Neural progenitor cell (in vitro differentiated cells): ENCODE results near the gene TAS2R19. TPM values are rescaled to one million over a fixed set of nuclear protein-coding genes. Genes with fewer than 3 reads are reported as not detected.
"Not testable (repeated sequence)": the region's sequence is repeated elsewhere in the genome, so short reads cannot be mapped to it uniquely, and the experiment has no call there.

ENCODE experiments used
- DNase-seq: peaks from one replicate; pipeline ENCODE4 v3.0.0-alpha.2; 2016; ENCODE audit warnings: low spot score
- H2AFZ ChIP-seq: fragments of 200-600 bp; sonication (generic); replicated peaks from 2 replicates; pipeline ENCODE4 v1.6.1; 2016; ENCODE audit warnings: antibody characterized with exemption
- H3F3A ChIP-seq: fragments of 200-600 bp; sonication (generic); 2 replicates; pipeline ENCODE4 v1.6.1; 2016; ENCODE audit warnings: antibody characterized with exemption, low read depth
- H3K27ac ChIP-seq: fragments of 200-600 bp; sonication (generic); 2 replicates; pipeline ENCODE4 v1.5.1; 2016; ENCODE audit warnings: mild to moderate bottlenecking
- H3K27me3 ChIP-seq: fragments of 200-600 bp; sonication (generic); 2 replicates; pipeline ENCODE4 v1.6.1; 2016; ENCODE audit warnings: mild to moderate bottlenecking, moderate library complexity
- H3K36me3 ChIP-seq: fragments of 200-600 bp; sonication (generic); 2 replicates; pipeline ENCODE4 v1.5.1; 2016
- H3K4me1 ChIP-seq: fragments of 200-600 bp; sonication (generic); 2 replicates; pipeline ENCODE4 v1.6.1; 2016; ENCODE audit warnings: mixed run types
- H3K4me2 ChIP-seq: fragments of 200-600 bp; sonication (generic); 2 replicates; pipeline ENCODE4 v1.6.1; 2016
- H3K4me3 ChIP-seq: fragments of 200-600 bp; sonication (generic); 2 replicates; pipeline ENCODE4 v1.5.1; 2016
- H3K79me2 ChIP-seq: fragments of 200-600 bp; sonication (generic); 2 replicates; pipeline ENCODE4 v1.6.1; 2016; ENCODE audit warnings: low read depth
- H3K9ac ChIP-seq: fragments of 200-600 bp; sonication (generic); 2 replicates; pipeline ENCODE4 v1.6.1; 2016
- H3K9me3 ChIP-seq: fragments of 200-600 bp; sonication (generic); 2 replicates; pipeline ENCODE4 v1.5.1; 2016; ENCODE audit warnings: low read depth
- H4K20me1 ChIP-seq: fragments of 200-600 bp; sonication (generic); 2 replicates; pipeline ENCODE4 v1.6.1; 2016; ENCODE audit warnings: low read depth
- H3K27ac Mint-ChIP-seq: 3 replicates; pipeline ENCODE4 v1.8.0; 2021; ENCODE audit warnings: mixed read lengths
- H3K27me3 Mint-ChIP-seq: 2 replicates; pipeline ENCODE4 v1.8.0; 2022; ENCODE audit warnings: low read depth, mild to moderate bottlenecking, inconsistent platforms, moderate library complexity, mixed read lengths; ENCODE audit not compliant: insufficient read depth
- H3K36me3 Mint-ChIP-seq: 3 replicates; pipeline ENCODE4 v1.8.0; 2021; ENCODE audit warnings: mixed read lengths
- H3K4me1 Mint-ChIP-seq: 3 replicates; pipeline ENCODE4 v1.8.0; 2021; ENCODE audit warnings: mixed read lengths
- H3K4me3 Mint-ChIP-seq: 3 replicates; pipeline ENCODE4 v1.8.0; 2021; ENCODE audit warnings: mild to moderate bottlenecking, moderate library complexity, mixed read lengths
- H3K9me3 Mint-ChIP-seq: 3 replicates; pipeline ENCODE4 v1.8.0; 2020; ENCODE audit warnings: mixed read lengths
- EZH2 ChIP-seq: fragments of 200-600 bp; sonication (generic); IDR thresholded peaks from 2 replicates; pipeline ENCODE4 v1.6.1; 2017; ENCODE audit warnings: antibody characterized with exemption, mild to moderate bottlenecking, moderate library complexity
- EZH2phosphoT487 ChIP-seq: fragments of 200-600 bp; sonication (generic); IDR thresholded peaks from 2 replicates; pipeline ENCODE4 v1.6.1; 2017; ENCODE audit warnings: antibody characterized with exemption
- total RNA-seq: library from RNA; depleted of rRNA; stranded (reverse); fragments of >200 nt; gene quantifications from 2 replicates; pipeline ENCODE4 v1.2.3, GENCODE V29; 2015; ENCODE audit warnings: low replicate concordance
- TF ChIP-seq, protein P1 (sequence below): fragments of 200-600 bp; sonication (generic); IDR thresholded peaks from 2 replicates; pipeline ENCODE4 v1.5.1; 2017; ENCODE audit warnings: antibody characterized with exemption, mild to moderate bottlenecking

Gene TAS2R19
- total RNA-seq, 1 donor from 2014 or later: 9.7 TPM

DNA sequence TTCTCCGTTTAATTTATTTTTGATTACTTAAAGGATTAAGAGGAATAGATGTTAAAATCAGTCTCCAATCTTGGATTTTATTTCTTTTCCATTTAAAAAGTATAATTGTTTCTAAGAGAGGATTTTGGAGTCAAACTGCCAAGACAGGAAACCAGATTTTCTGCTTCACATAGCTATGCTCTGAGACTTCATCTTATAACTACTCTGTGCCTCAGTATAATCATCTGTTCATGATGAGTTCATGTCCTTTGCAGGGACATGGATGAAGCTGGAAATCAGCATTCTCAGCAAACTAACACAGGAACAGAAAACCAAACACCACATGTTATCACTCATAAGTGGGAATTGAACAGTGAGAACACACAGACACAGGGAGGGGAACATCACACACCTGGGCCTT, 17.7 kb upstream of the TAS2R19 start:
- Histone ChIP-seq H3K4me1 (no peaks in the 10 kb centered on the region), H3K36me3 (peaks cover 8% of the 10 kb centered on the region), H3K4me3 (no peak overlapping the region), H3K79me2 (peaks cover 38% of the 10 kb centered on the region), H3K27ac (no peak overlapping the region), H2AFZ (no peak overlapping the region), H3K9me3 (no peaks in the 10 kb centered on the region), H3F3A (no peaks in the 10 kb centered on the region), H3K9ac (no peak overlapping the region), H4K20me1 (no peaks in the 10 kb centered on the region), H3K4me2 (no peak overlapping the region), H3K27me3 (no peaks in the 10 kb centered on the region)
- DNase-seq: no peak
- no peaks in the 10 kb centered on the region for H3K4me1 Mint-ChIP-seq
- peaks cover 33% of the 10 kb centered on the region for H3K9me3 Mint-ChIP-seq
- no peak overlapping the region for H3K4me3 Mint-ChIP-seq
- H3K36me3 Mint-ChIP-seq: peaks cover 54% of the 10 kb centered on the region
- no peak overlapping the region for H3K27ac Mint-ChIP-seq
- no peaks in the 10 kb centered on the region for H3K27me3 Mint-ChIP-seq
- TF ChIP-seq EZH2phosphoT487 (no peak), EZH2 (no peak)
- TF ChIP-seq, protein P1, sequence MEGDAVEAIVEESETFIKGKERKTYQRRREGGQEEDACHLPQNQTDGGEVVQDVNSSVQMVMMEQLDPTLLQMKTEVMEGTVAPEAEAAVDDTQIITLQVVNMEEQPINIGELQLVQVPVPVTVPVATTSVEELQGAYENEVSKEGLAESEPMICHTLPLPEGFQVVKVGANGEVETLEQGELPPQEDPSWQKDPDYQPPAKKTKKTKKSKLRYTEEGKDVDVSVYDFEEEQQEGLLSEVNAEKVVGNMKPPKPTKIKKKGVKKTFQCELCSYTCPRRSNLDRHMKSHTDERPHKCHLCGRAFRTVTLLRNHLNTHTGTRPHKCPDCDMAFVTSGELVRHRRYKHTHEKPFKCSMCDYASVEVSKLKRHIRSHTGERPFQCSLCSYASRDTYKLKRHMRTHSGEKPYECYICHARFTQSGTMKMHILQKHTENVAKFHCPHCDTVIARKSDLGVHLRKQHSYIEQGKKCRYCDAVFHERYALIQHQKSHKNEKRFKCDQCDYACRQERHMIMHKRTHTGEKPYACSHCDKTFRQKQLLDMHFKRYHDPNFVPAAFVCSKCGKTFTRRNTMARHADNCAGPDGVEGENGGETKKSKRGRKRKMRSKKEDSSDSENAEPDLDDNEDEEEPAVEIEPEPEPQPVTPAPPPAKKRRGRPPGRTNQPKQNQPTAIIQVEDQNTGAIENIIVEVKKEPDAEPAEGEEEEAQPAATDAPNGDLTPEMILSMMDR: no peak

- Histone ChIP-seq H3K27me3 (no peaks in the 10 kb centered on the region), H2AFZ (no peak overlapping the region), H3K9ac (no peak overlapping the region), H3K27ac (no peak overlapping the region), H3F3A (no peaks in the 10 kb centered on the region), H3K36me3 (peaks cover 8% of the 10 kb centered on the region), H4K20me1 (no peaks in the 10 kb centered on the region), H3K4me1 (no peaks in the 10 kb centered on the region), H3K4me2 (no peak overlapping the region), H3K79me2 (peaks cover 38% of the 10 kb centered on the region), H3K9me3 (no peaks in the 10 kb centered on the region), H3K4me3 (no peak overlapping the region)
- Mint-ChIP-seq H3K9me3 (peaks cover 32% of the 10 kb centered on the region), H3K36me3 (peaks cover 46% of the 10 kb centered on the region), H3K27ac (no peak overlapping the region), H3K4me3 (no peak overlapping the region), H3K27me3 (no peaks in the 10 kb centered on the region), H3K4me1 (no peaks in the 10 kb centered on the region)
- TF ChIP-seq, protein P1: no peak
- TF ChIP-seq EZH2: no peak
- no peak for TF ChIP-seq EZH2phosphoT487
- no peak for DNase-seq
Observed at GRCh38 chr12:11039171-11039570, 16.8 kb upstream of the TAS2R19 start.

DNA sequence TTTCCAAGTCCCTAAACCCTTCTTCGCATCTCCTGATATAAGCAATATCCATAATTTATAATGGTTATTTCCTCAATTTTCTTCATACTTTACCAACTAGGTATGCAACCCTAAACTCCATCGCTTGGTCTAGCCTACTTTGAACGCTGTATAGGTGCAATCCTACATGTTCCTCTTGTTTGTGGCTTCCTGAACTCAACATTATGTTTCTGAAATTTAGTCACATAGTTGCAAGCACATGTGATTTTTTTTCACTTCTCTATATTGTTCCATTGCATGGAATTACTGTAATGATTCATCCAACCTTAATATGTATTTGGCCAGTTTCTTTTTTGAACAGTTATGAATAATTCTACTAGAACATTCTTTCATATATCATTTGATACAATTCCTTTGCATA, 11.5 kb upstream of the TAS2R19 start:
- H4K20me1 ChIP-seq, H3K36me3 ChIP-seq, H3K27ac Mint-ChIP-seq, H3K27me3 Mint-ChIP-seq, H3K79me2 ChIP-seq, H3K4me1 Mint-ChIP-seq, H2AFZ ChIP-seq, DNase-seq, H3F3A ChIP-seq, H3K4me3 ChIP-seq, H3K4me3 Mint-ChIP-seq, H3K27me3 ChIP-seq, H3K9ac ChIP-seq, H3K9me3 ChIP-seq, H3K4me2 ChIP-seq, H3K27ac ChIP-seq, H3K9me3 Mint-ChIP-seq, H3K4me1 ChIP-seq: not testable (repeated sequence)
- H3K36me3 Mint-ChIP-seq: peaks cover 36% of the 10 kb centered on the region

DNA sequence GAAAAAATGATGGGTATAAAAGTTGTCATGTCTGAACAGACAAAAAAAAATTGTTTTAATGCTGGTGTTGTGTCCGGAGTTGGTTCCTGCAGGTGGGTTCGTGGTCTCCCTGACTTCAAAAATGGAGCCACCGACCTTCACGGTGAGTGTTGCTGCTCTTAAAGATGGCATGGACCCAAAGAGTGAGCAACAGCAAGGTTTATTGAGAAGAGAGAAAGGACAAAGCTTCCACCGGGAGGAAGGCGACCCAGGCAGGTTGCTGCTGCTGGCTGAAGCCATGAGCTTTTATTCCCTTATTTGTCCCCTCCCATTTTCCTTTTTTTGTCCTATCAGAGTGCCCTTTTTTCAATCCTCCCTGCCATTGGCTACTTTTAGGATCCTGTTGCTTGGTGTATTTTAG, 8.9 kb upstream of the TAS2R19 start, which contains the start of gene TAS2R31:
TSS of gene TAS2R31 (minus strand) at position 101 of the 400 bp plus-strand sequence. CDS start at position 29, 72 bp downstream.
- Histone ChIP-seq H3F3A (no peaks in the 10 kb centered on the region), H3K4me3 (no peak within 1 kb of the TSS), H3K9ac (no peak within 1 kb of the TSS), H3K36me3 (no peaks in the 10 kb centered on the region), H4K20me1 (no peaks in the 10 kb centered on the region), H3K4me1 (no peaks in the 10 kb centered on the region), H3K27me3 (no peaks in the 10 kb centered on the region), H3K27ac (no peak within 1 kb of the TSS), H3K9me3 (no peaks in the 10 kb centered on the region), H2AFZ (no peak within 1 kb of the TSS), H3K4me2 (no peak within 1 kb of the TSS), H3K79me2 (no peaks in the 10 kb centered on the region)
- no peak for DNase-seq
- no peak for TF ChIP-seq EZH2
- TF ChIP-seq, protein P1: no peak
- TF ChIP-seq EZH2phosphoT487: no peak
- no peak within 1 kb of the TSS for H3K27ac Mint-ChIP-seq
- H3K27me3 Mint-ChIP-seq: no peaks in the 10 kb centered on the region
- H3K4me3 Mint-ChIP-seq: no peak within 1 kb of the TSS
- H3K9me3 Mint-ChIP-seq: peaks cover 3% of the 10 kb centered on the region
- H3K4me1 Mint-ChIP-seq: no peaks in the 10 kb centered on the region
- peaks cover 42% of the 10 kb centered on the region for H3K36me3 Mint-ChIP-seq
